ENCODE measurements around the gene AOPEP. TPM values are rescaled to one million over a fixed set of nuclear protein-coding genes. Genes with fewer than 3 reads are reported as not detected.
"Not testable (repeated sequence)": the region's sequence is repeated elsewhere in the genome, so short reads cannot be mapped to it uniquely, and the experiment has no call there.

Gene AOPEP
- total RNA-seq, 2 experiments from 2014 or later = 9.5 TPM

- POLR2A ChIA-PET = no interaction called here
- no peak overlapping the region for H3K4me3 Mint-ChIP-seq
- ATAC-seq (ENCODE audit: low read depth) (no peak), DNase-seq (no peak)
- no peaks in the 10 kb centered on the region for H3K36me3 Mint-ChIP-seq
- H3K27ac Mint-ChIP-seq = no peak overlapping the region
- H3K9me3 Mint-ChIP-seq = peaks cover 1% of the 10 kb centered on the region
- H3K4me1 Mint-ChIP-seq = peaks cover 6% of the 10 kb centered on the region
- H3K27me3 Mint-ChIP-seq = no peaks in the 10 kb centered on the region
These were observed 219.8 kb downstream of the AOPEP start for GRCh38 chr9:94946256-94946655.

DNA sequence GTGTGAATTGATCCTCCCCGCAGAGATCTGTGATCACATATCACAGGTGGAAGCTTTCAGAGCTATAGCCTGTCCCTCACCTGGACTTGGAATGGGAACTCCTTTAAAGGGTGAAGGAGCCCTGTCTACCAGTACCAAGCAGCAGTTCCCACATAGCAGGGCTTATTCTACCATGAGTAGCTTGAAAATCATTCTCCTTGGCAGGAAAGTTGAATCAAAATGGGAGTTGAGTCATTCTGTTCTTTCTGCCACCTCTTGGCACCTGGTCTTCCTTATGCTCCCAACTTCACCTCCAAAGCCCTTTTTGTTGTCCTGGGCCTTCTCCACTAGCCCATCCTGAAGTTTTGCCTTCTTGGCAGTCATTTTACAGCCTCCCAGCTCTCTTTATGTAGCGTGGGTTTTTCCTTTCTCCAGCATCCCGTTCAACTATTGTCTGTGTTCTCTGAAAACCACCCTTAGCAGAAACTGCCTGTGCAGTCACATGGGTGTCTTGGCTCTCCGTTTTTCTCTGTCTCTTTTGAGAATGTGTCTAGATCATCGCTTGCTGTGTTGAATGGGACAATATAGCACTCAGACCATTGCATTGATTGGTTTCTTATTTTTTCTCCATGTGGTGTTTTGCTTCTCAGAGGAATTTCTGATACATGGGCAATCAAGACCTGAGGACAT, 222.2 kb downstream of the AOPEP start:
- POLR2A ChIA-PET = no interaction called here
- H3K9me3 Mint-ChIP-seq = no peaks in the 10 kb centered on the region
- H3K27me3 Mint-ChIP-seq = no peaks in the 10 kb centered on the region
- no peak overlapping the region for H3K4me3 Mint-ChIP-seq
- ATAC-seq (ENCODE audit: low read depth) (no peak), DNase-seq (no peak)
- H3K4me1 Mint-ChIP-seq = peaks cover 25% of the 10 kb centered on the region
- H3K36me3 Mint-ChIP-seq = no peaks in the 10 kb centered on the region
- no peak overlapping the region for H3K27ac Mint-ChIP-seq

DNA sequence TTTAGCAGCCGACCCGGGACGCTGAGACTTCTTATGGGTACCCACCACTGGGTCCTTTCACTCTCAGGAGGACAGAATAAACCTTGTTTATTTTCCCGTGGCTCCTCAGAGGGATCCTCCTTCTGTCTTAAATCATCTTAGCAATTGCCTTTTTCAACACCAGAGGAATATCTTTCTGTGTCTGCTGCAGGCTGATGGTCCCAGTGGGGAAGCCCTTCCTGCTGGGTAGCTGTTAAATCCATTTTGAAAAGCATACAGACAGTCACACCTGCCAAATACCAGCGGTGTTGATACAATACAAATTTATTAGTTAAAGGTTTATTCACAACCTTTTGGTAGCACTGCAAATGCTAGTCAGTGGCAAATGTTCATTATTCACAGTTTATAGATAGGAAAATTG, 222.9 kb downstream of the AOPEP start:
- Mint-ChIP-seq H3K9me3 (no peaks in the 10 kb centered on the region), H3K36me3 (no peaks in the 10 kb centered on the region), H3K4me3 (no peak overlapping the region), H3K4me1 (peaks cover 25% of the 10 kb centered on the region), H3K27me3 (no peaks in the 10 kb centered on the region), H3K27ac (no peak overlapping the region)
- DNase-seq (no peak), ATAC-seq (ENCODE audit: low read depth) (no peak)
- POLR2A ChIA-PET = no interaction called here

DNA sequence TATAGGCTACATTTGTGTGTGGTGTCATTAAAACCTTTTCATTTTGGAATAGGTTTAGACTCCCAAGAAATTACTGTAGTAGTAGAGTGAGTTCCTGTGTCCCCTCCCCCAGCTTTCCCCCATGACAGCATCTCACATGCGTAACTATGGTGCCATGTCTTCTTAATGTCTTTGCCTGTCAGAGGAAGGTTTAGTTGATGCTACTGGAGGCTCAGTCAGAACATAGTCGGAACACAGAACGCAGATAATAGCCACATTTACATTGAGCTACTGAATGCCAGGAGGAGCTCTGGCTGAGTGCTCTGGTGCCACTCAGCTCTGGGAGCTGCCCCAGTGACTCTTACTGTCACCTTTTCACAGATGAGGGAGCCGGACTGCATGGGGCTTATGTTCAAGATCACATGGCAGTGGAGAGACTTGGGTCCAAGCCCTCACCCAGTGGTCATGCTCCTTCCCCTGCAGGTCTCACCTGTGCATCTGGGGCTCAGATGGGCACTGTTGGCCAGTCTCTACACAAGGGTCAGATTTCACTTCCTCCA, 223.6 kb downstream of the AOPEP start:
- no peak for ATAC-seq (ENCODE audit: low read depth)

DNA sequence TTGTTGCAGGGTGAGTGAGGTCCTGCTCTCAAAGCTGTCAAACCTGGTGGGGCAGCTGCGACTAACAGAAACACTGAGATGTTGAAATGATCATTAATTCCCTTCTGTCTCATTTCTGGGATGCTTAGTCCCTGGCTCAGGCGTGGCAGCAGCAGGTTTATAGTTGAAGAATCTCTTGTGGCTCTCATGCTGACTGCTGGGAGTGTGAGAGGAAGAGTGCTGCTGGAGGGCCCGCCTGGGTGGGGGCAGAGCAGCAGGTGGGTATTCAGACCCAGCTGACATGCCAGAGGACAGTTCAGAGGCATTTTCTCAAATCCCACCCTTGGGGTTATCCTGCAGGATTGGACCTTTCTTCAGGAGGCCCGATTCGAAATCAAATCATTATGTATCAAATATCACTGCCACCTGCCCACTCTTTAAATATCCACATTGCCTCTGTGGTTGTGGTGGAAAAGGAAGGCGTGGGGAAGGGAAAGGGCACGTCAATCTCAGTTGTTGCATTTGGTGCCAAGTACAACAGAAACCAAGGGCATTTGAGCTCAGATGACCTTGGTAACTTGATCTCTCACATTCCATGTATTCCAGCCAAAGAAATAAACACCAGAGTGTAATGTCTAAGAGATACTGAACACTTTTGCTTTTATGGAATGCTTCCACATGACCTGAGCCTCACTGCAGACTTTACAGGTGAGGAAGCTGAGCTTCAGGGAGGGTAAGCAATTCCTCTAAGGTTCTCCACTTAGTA, 224.3 kb downstream of the AOPEP start:
- peak overlapping the region; percentile 47 for H3K27ac Mint-ChIP-seq
- no peak for DNase-seq
- no peaks in the 10 kb centered on the region for H3K36me3 Mint-ChIP-seq
- no peaks in the 10 kb centered on the region for H3K9me3 Mint-ChIP-seq
- H3K4me1 Mint-ChIP-seq = peaks cover 25% of the 10 kb centered on the region
- POLR2A ChIA-PET = no interaction called here
- peak overlapping the region; percentile 41 for H3K4me3 Mint-ChIP-seq
- H3K27me3 Mint-ChIP-seq = no peaks in the 10 kb centered on the region
- no peak for ATAC-seq (ENCODE audit: low read depth)

More for the DNA sequence above, 223.6 kb downstream of the AOPEP start:
- Mint-ChIP-seq H3K4me1 (peaks cover 25% of the 10 kb centered on the region), H3K4me3 (no peak overlapping the region), H3K27me3 (no peaks in the 10 kb centered on the region), H3K27ac (no peak overlapping the region), H3K36me3 (no peaks in the 10 kb centered on the region), H3K9me3 (no peaks in the 10 kb centered on the region)
- DNase-seq = no peak
- POLR2A ChIA-PET = no interaction called here

DNA sequence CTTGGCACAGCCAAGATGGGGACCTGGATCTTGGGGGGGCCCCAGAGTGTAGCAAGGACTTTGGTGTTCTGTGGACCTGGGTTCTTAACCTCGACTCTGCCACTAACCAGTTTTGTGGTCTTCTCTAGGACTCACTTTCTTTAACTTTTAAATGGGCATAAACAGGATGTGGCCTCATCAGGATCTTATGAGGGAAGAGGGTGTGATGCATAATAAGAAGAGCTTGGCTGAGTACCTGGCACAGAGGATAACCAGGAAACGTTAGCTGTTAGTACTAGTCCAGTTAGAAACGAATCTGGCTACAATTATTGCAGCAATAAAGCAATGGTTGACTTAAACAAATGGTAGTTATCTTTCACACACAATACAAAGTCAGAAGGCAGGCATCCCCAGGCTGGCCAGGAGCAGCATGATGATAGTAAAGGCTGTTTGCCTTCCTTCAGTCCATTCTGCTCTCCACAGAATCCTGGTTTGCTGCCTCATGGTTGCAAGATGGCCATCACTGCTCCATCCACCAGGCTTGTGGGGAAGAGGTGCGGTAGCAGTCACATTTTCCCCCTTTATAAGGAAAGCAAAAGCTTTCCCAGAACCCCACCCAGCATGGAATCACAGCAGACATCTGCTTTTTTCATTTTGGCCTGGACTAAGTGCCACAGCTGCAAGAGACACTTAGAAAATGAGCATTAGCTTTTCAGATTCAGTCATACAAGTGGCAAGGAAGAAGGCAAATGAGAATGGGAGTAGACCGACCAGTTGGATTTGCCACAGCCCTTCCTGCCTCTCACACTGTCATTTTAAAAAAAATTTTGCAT, 225.0 kb downstream of the AOPEP start:
- POLR2A ChIA-PET = interaction anchor here (0.5 to 0.6 kb wide), 2 partner anchors 312 to 1344 kb away, joined by 3 read pairs; no protein-coding TSS in a partner anchor
- Mint-ChIP-seq H3K4me1 (peaks cover 25% of the 10 kb centered on the region), H3K27me3 (no peaks in the 10 kb centered on the region), H3K36me3 (peaks cover 5% of the 10 kb centered on the region), H3K4me3 (peak overlapping the region; percentile 41), H3K27ac (peak overlapping the region; percentile 47), H3K9me3 (no peaks in the 10 kb centered on the region)
- DNase-seq (no peak), ATAC-seq (ENCODE audit: low read depth) (peak; percentile 23)

GRCh38 chr9:94952565-94953373, 226.3 kb downstream of the AOPEP start:
- DNase-seq (no peak), ATAC-seq (ENCODE audit: low read depth) (peak; percentile 90)
- H3K4me1 Mint-ChIP-seq = peaks cover 25% of the 10 kb centered on the region
- POLR2A ChIA-PET = no interaction called here
- peak overlapping the region; percentile 63 for H3K4me3 Mint-ChIP-seq
- no peaks in the 10 kb centered on the region for H3K27me3 Mint-ChIP-seq
- H3K9me3 Mint-ChIP-seq = no peaks in the 10 kb centered on the region
- H3K36me3 Mint-ChIP-seq = peaks cover 8% of the 10 kb centered on the region
- peak overlapping the region; percentile 76 for H3K27ac Mint-ChIP-seq

DNA sequence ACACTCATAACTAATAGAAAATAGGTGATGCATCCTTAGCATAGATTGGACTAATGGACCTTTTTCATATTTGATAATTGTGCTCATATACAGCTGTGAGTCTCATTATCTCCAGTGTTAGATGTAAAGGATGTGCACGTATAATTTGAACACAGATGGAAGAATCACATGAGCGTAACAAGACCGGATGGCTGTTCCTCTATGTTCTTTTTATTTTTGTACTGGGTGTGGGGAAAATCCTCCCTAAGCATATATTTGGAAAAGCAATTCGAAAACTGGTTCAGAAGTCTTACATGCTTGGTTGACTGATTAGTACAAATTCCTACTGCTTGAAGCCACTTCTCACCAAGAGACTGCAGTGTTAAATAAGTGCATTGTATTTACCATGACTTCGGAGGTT, 230.2 kb downstream of the AOPEP start:
- Mint-ChIP-seq H3K9me3 (no peaks in the 10 kb centered on the region), H3K4me1 (peaks cover 14% of the 10 kb centered on the region), H3K27me3 (no peaks in the 10 kb centered on the region), H3K4me3 (no peak overlapping the region), H3K36me3 (peaks cover 8% of the 10 kb centered on the region), H3K27ac (no peak overlapping the region)
- ATAC-seq (ENCODE audit: low read depth) = no peak
- POLR2A ChIA-PET = no interaction called here
- DNase-seq = no peak

DNA sequence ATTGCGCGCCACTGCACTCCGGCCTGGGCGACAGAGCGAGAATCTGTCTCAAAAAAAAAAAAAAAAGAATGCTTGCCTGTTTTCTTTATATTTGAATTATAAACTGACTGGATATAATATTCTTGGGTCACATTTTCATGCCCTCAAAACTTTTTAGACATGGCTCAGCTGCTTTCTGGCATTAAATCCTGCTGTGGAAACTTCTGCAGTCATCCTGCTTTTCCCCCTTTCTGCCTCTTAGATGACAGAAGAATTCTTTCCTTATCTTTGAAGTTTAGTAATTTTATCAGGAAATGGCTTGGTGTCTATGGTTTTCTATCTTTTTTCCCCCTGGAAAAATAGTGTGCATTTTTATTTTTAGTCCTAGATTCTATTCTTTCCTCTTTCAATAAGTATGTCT, 234.5 kb downstream of the AOPEP start:
- Mint-ChIP-seq H3K27ac (no peak overlapping the region), H3K9me3 (no peaks in the 10 kb centered on the region), H3K36me3 (peaks cover 8% of the 10 kb centered on the region), H3K4me3 (no peak overlapping the region), H3K4me1 (no peaks in the 10 kb centered on the region), H3K27me3 (peaks cover 2% of the 10 kb centered on the region)
- DNase-seq = no peak
- POLR2A ChIA-PET = no interaction called here
- ATAC-seq (ENCODE audit: low read depth) = no peak

DNA sequence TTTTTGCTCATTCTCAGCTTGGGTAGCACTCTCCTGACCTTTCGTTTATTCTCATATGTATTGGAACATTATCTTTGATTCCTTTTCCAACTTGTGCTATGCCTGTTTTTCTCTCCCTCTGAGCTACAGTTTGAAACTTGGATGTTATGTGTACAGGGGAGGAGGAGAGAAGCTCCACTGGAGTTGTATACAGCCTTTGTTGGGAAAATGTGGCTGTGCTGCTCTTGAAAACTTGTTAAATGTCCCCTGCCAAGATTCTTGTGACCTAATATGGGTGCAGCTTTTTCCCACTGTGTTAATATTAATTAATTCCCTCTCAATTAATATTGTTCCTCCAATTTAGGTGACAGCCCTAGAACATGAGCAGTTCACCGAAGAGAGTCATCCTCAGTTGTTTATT, 235.4 kb downstream of the AOPEP start:
- peaks cover 2% of the 10 kb centered on the region for H3K36me3 Mint-ChIP-seq
- no peaks in the 10 kb centered on the region for H3K4me1 Mint-ChIP-seq
- H3K27ac Mint-ChIP-seq = no peak overlapping the region
- H3K9me3 Mint-ChIP-seq = no peaks in the 10 kb centered on the region
- DNase-seq (no peak), ATAC-seq (ENCODE audit: low read depth) (no peak)
- H3K4me3 Mint-ChIP-seq = no peak overlapping the region
- POLR2A ChIA-PET = interaction anchor here (0.6 kb wide), 1 partner anchor 906 kb away, joined by 3 read pairs; no protein-coding TSS in a partner anchor
- peaks cover 2% of the 10 kb centered on the region for H3K27me3 Mint-ChIP-seq

- H3K4me3 Mint-ChIP-seq; H3K27ac Mint-ChIP-seq; H3K36me3 Mint-ChIP-seq; H3K27me3 Mint-ChIP-seq; H3K4me1 Mint-ChIP-seq; ATAC-seq (ENCODE audit: low read depth); DNase-seq; H3K9me3 Mint-ChIP-seq; POLR2A ChIA-PET: not testable (repeated sequence)
These were observed 239.1 kb downstream of the AOPEP start for GRCh38 chr9:94965631-94966030.

GRCh38 chr9:94966046-94966445, 239.5 kb downstream of the AOPEP start:
- H3K27me3 Mint-ChIP-seq; H3K9me3 Mint-ChIP-seq; DNase-seq; ATAC-seq (ENCODE audit: low read depth); H3K4me1 Mint-ChIP-seq; H3K4me3 Mint-ChIP-seq; H3K36me3 Mint-ChIP-seq; H3K27ac Mint-ChIP-seq; POLR2A ChIA-PET: not testable (repeated sequence)

DNA sequence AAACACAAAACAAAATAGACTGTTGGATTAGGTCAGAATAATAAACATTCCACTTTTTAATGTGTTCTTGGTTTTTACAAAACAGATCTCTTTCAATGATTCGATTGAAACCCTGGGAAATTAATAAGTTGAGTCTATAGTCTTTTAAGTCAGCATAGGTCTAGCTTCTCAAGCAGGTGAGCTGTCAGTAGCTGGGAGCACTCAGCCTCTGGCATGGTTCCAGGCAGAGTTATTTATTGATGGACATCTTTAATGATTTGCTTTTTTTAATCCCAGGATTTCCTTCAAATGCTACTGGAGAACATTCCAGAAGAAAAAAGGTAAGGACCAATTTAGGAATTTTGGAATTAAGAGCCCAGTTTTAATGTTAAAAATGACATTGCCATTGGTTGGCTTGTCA, 241.0 kb downstream of the AOPEP start:
- H3K9me3 Mint-ChIP-seq = no peaks in the 10 kb centered on the region

More for the DNA sequence above, 241.0 kb downstream of the AOPEP start:
- ATAC-seq (ENCODE audit: low read depth) = no peak
- Mint-ChIP-seq H3K27ac (no peak overlapping the region), H3K4me3 (no peak overlapping the region), H3K27me3 (no peaks in the 10 kb centered on the region), H3K4me1 (no peaks in the 10 kb centered on the region), H3K36me3 (no peaks in the 10 kb centered on the region)
- POLR2A ChIA-PET = no interaction called here
- DNase-seq = no peak
